ENCODE results near the gene DHX38.

Gene DHX38

DNA sequence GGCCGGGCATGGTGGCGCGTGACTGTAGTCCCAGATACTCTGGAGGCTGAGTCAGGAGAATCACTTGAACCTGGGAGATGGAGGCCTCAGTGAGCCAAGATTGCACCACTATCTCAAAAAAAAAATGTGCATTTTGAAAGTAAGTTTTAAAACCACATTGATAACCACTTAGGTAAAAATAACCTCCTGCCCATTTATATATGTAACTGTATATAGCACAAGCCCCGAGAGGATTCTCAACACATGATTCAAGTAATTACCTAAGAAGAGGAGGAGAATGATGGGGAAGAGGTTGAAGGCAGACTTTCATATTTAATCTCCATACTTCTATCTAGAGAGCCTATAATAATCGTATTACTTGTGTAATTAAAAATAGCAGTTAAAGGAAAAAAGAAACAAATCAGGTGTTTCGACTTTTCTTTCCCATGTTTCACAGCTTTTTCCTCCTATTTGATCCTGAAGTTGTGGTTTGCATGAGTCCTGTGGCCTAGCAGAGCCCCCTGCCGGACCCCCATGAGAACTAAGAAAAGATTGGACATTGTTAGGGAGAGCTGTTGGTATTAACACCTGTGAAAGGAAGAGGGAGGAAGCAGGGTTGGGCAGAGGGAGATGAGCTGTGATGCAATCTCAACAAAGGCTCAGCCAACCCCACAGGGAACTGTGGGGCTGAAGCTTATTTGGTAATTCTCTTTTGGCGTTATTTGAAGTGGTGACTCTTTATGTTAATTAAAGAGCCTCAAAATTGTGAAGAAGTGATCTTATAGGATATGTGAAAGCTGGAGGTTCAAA is 56.2 kb downstream of the DHX38 start:
- TF ChIP-seq CREB1 (IDR thresholded peaks at IDR 0.05; ENCODE audit: low read depth) (no peak), RAD21 (IDR thresholded peaks at IDR 0.05; ENCODE audit: low read depth) (peak; percentile 23; the same call in 1 of the 2 replicates)

DNA sequence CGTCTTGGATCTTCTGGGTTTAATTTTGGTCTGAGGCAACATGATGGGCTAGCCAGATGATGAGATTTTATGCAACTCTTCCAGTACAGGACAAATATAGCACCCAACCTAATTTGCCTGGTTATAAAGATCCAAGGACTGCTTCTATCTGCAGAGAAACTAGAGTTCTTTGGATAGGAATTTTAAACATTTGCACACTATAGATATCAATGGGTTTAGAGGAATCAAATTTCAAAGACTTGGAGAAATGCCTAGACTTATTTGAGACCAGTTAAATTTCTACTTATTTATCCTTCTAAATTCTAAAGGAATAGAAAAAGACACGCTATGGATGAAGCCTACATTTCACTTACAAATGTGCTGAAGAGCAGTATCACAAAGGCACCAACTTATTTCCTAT is 65.7 kb downstream of the DHX38 start:
- TF ChIP-seq ZBTB7A (IDR thresholded peaks at IDR 0.05; ENCODE audit: low read depth) (no peak), CEBPB (IDR thresholded peaks at IDR 0.05) (no peak), NFIC (IDR thresholded peaks at IDR 0.05) (no peak), FOXM1 (IDR thresholded peaks at IDR 0.05; ENCODE audit: borderline replicate concordance, low read depth) (no peak), TCF12 (IDR thresholded peaks at IDR 0.05; ENCODE audit: low read depth) (no peak), TAF1 (IDR thresholded peaks at IDR 0.05; ENCODE audit: low read depth) (no peak)

DNA sequence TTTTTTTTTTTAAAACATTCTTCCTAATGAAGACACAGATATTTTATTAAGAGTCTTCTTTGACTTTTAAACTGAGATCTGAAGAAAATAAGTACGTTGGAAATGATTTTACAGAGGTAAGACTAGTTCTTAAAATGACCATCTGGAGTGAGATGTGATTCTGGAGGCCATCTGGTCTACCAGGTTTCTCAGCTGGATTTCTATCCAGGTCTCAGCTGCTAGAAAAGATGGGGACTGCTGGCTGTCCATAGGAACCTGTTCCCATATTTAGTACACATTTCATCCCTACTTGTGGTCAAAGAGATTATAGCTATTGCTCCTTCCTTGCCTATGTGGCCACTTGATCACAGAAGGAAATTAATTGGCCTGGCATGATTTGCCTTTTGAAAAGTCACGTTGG is 66.2 kb downstream of the DHX38 start:
- TF ChIP-seq NFIC (IDR thresholded peaks at IDR 0.05) (no peak), FOXM1 (IDR thresholded peaks at IDR 0.05; ENCODE audit: borderline replicate concordance, low read depth) (no peak), TEAD4 (IDR thresholded peaks at IDR 0.05) (no peak)

DNA sequence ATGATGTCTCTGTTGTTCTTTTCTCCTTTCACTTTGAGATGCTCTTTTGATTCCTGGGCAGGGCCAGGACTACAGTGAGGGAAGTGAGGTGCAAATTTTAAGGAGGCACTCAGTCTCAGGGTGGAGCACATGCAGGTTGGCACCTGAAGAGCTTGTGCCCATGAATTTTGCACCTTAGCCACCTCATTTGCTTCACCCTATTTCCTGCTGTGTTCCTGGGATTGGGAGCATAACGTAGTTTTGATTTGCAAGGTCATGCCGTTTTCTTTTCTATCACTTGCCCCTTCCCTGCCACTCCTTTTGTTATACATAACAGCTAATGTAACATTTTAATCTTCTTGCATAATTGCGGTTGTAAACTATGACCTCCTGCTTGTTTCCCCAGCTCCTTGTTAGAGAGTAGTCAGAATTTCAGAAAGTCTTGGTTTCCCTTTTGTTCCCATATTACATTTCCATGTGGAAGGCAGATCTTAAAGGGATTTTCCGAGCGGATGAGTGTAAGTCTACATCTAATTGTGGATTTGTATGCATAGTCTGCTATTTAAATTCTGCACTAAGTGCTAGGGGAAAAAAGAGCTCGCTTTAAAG is 68.6 kb downstream of the DHX38 start:
- TF ChIP-seq TCF12 (IDR thresholded peaks at IDR 0.05; ENCODE audit: low read depth) (no peak), ZBTB7A (IDR thresholded peaks at IDR 0.05; ENCODE audit: low read depth) (no peak), EP300 (IDR thresholded peaks at IDR 0.05; ENCODE audit: borderline replicate concordance) (no peak)
- TF ChIP-seq, protein P1, sequence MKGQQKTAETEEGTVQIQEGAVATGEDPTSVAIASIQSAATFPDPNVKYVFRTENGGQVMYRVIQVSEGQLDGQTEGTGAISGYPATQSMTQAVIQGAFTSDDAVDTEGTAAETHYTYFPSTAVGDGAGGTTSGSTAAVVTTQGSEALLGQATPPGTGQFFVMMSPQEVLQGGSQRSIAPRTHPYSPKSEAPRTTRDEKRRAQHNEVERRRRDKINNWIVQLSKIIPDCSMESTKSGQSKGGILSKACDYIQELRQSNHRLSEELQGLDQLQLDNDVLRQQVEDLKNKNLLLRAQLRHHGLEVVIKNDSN (IDR thresholded peaks at IDR 0.05): no peak

Measured in Ishikawa (cell line).